DLD1 (cell line): Measurements from ENCODE around the gene GLYAT.

Experiments
- in situ Hi-C: cut with HindIII; loops from 2 replicates; pipeline ENCODE4 v1.10.0; 2017; ENCODE audit warnings: low sequenced_read_pairs

Gene GLYAT

GRCh38 chr11:58731819-58732218, at the start of gene GLYAT:
Gene GLYAT (minus strand): TSS chr11:58731943. CDS start chr11:58724496, 7,447 bp downstream.
- in situ Hi-C loops: no loop called here

GRCh38 chr11:58781345-58781744, 49.6 kb upstream of the GLYAT start:
- in situ Hi-C loops: no loop called here

- in situ Hi-C loops: no loop called here
Measured at GRCh38 chr11:58780578-58780977, 48.8 kb upstream of the GLYAT start.

- in situ Hi-C loops: no loop called here
Measured at GRCh38 chr11:58776891-58777710, 45.4 kb upstream of the GLYAT start.

- in situ Hi-C loops: no loop called here
Measured at GRCh38 chr11:58775066-58775708, 43.4 kb upstream of the GLYAT start.

GRCh38 chr11:58774164-58774593, 42.4 kb upstream of the GLYAT start:
- in situ Hi-C loops: no loop called here

- in situ Hi-C loops: no loop called here
Measured at GRCh38 chr11:58773337-58773736, 41.6 kb upstream of the GLYAT start.

- in situ Hi-C loops: no loop called here
Measured at GRCh38 chr11:58772329-58773285, 40.9 kb upstream of the GLYAT start.

- in situ Hi-C loops: no loop called here
Measured at GRCh38 chr11:58771458-58771855, 39.7 kb upstream of the GLYAT start.

- in situ Hi-C loops: no loop called here
Measured at GRCh38 chr11:58770627-58771457, 39.1 kb upstream of the GLYAT start.

- in situ Hi-C loops: no loop called here
Measured at GRCh38 chr11:58770166-58770565, 38.4 kb upstream of the GLYAT start.

- in situ Hi-C loops: no loop called here
Measured at GRCh38 chr11:58769308-58769707, 37.6 kb upstream of the GLYAT start.

GRCh38 chr11:58768137-58768536, 36.4 kb upstream of the GLYAT start:
- in situ Hi-C loops: no loop called here

GRCh38 chr11:58765078-58765477, 33.3 kb upstream of the GLYAT start:
- in situ Hi-C loops: no loop called here

- in situ Hi-C loops: no loop called here
Measured at GRCh38 chr11:58763120-58763490, 31.4 kb upstream of the GLYAT start.

GRCh38 chr11:58762284-58763119, 30.8 kb upstream of the GLYAT start:
- in situ Hi-C loops: no loop called here

GRCh38 chr11:58757439-58757838, 25.7 kb upstream of the GLYAT start:
- in situ Hi-C loops: no loop called here

GRCh38 chr11:58745705-58746364, 14.1 kb upstream of the GLYAT start:
- in situ Hi-C loops: no loop called here
